HG02759 (cell line): ENCODE measurements around the gene NBAS.
A peak's percentile ranks its signal among the peaks of the same experiment; 100 is the strongest.
"Not testable (repeated sequence)": the region's sequence is repeated elsewhere in the genome, so short reads cannot be mapped to it uniquely, and the experiment has no call there.

Experiments
- ATAC-seq: cut with Tn5 transposase; IDR thresholded peaks from one replicate; pipeline ENCODE4 v1.9.1; 2021; ENCODE audit warnings: mild to moderate bottlenecking, moderate library complexity; ENCODE audit not compliant: unreplicated experiment

The NBAS gene

GRCh38 chr2:15561574-15562344, 625 bp upstream of the NBAS start:
- peak; percentile 32 for ATAC-seq

- peak; percentile 36 for ATAC-seq
Measured at GRCh38 chr2:15560140-15560987, 770 bp downstream of the NBAS start.

GRCh38 chr2:15559379-15560139, 1.6 kb downstream of the NBAS start:
- ATAC-seq, result no peak

GRCh38 chr2:15557887-15558311, 3.2 kb downstream of the NBAS start:
- ATAC-seq, result no peak

GRCh38 chr2:15556311-15556930, 4.7 kb downstream of the NBAS start:
- ATAC-seq, result no peak

GRCh38 chr2:15555760-15556193, 5.4 kb downstream of the NBAS start:
- no peak for ATAC-seq

GRCh38 chr2:15554525-15555218, 6.5 kb downstream of the NBAS start:
- no peak for ATAC-seq

- ATAC-seq, result no peak
Measured at GRCh38 chr2:15553951-15554350, 7.2 kb downstream of the NBAS start.

GRCh38 chr2:15553519-15553918, 7.6 kb downstream of the NBAS start:
- no peak for ATAC-seq

GRCh38 chr2:15548974-15549373, 12.2 kb downstream of the NBAS start:
- no peak for ATAC-seq

- ATAC-seq, result no peak
Measured at GRCh38 chr2:15547115-15547876, 13.8 kb downstream of the NBAS start.

- ATAC-seq, result no peak
Measured at GRCh38 chr2:15546297-15547098, 14.6 kb downstream of the NBAS start.

- no peak for ATAC-seq
Measured at GRCh38 chr2:15544227-15544626, 16.9 kb downstream of the NBAS start.

GRCh38 chr2:15543541-15543940, 17.6 kb downstream of the NBAS start:
- ATAC-seq, result no peak

GRCh38 chr2:15543053-15543452, 18.1 kb downstream of the NBAS start:
- no peak for ATAC-seq

GRCh38 chr2:15542269-15542668, 18.9 kb downstream of the NBAS start:
- ATAC-seq, result not testable (repeated sequence)

GRCh38 chr2:15540523-15540922, 20.6 kb downstream of the NBAS start:
- ATAC-seq, result peak; percentile 44

GRCh38 chr2:15539999-15540398, 21.1 kb downstream of the NBAS start:
- peak; percentile 76 for ATAC-seq

GRCh38 chr2:15538792-15539191, 22.3 kb downstream of the NBAS start:
- ATAC-seq, result no peak
